ENCODE data around the gene RNF152.

The RNF152 gene

DNA sequence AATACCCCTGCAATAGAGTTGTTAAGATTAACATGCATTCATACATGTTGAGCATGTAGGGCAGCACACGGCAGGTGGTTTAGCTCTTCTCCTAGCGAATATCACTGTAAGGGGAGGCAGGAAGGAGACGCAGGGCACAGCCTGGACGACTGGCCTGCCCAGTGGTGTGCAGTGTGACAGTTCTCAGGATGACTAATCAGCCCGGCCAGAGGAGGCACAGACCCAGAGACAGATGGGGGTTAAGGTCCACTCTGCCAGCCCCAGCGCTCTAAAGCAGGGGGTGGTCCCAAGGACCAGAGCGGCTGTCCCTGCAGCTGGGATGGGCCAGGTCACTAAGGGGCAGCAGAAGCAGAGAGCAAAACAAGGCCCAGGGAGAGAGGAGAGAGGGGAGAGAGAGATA, 63.7 kb downstream of the RNF152 start:
- no peak for DNase-seq (ENCODE audit: low spot score)
- TF ChIP-seq, protein P1, sequence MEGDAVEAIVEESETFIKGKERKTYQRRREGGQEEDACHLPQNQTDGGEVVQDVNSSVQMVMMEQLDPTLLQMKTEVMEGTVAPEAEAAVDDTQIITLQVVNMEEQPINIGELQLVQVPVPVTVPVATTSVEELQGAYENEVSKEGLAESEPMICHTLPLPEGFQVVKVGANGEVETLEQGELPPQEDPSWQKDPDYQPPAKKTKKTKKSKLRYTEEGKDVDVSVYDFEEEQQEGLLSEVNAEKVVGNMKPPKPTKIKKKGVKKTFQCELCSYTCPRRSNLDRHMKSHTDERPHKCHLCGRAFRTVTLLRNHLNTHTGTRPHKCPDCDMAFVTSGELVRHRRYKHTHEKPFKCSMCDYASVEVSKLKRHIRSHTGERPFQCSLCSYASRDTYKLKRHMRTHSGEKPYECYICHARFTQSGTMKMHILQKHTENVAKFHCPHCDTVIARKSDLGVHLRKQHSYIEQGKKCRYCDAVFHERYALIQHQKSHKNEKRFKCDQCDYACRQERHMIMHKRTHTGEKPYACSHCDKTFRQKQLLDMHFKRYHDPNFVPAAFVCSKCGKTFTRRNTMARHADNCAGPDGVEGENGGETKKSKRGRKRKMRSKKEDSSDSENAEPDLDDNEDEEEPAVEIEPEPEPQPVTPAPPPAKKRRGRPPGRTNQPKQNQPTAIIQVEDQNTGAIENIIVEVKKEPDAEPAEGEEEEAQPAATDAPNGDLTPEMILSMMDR (IDR thresholded peaks at IDR 0.05; ENCODE audit: extremely low read depth, insufficient read depth, missing control alignments), result no peak
- in situ Hi-C loops (cut with MboI; ENCODE audit: low pct_unique_long_range_greater_than_20kb, low sequenced_read_pairs, unreplicated experiment), result no loop called here

DNA sequence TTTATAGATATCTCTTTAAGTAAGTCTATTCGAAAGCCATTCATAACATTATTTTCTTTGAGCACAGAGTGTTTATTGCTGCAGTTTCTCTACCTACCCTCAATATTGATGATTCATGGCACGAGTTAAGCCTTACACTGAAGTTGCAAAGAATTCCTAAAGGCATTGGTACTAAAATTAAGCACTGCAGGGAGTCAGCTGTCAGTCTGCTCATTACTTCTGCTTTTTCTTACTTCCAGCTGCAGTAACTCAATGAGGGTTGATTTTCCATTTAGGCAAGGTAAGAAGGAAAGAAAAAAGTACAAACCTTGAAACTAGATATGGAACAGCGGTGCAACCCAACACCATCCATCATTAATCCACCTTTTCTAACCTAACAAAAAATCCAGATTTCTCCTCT, 65.2 kb downstream of the RNF152 start:
- no peak for DNase-seq (ENCODE audit: low spot score)
- in situ Hi-C loops (cut with MboI; ENCODE audit: low pct_unique_long_range_greater_than_20kb, low sequenced_read_pairs, unreplicated experiment), result no loop called here
- TF ChIP-seq, protein P1 (IDR thresholded peaks at IDR 0.05; ENCODE audit: extremely low read depth, insufficient read depth, missing control alignments), result no peak

DNA sequence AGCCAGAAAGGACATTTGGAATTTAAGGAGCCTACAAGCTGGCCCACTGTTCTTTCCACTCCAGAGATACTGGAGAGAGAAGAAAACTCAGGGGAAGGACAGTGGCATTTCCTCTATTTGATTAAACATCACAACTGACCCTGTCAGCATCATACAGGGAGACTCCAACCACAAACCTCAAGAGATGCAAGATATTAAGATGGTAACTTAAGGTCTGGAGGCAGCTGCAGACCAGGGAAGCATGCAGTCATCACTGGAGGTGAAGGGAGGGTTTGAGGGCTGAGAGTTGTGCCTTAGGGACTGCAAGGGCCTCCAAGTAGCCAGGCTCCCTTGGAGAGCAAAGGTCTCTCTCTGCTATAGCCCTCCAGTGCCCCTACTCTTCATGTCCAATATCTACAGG, 67.4 kb downstream of the RNF152 start:
- no peak for DNase-seq (ENCODE audit: low spot score)
- TF ChIP-seq, protein P1 (IDR thresholded peaks at IDR 0.05; ENCODE audit: extremely low read depth, insufficient read depth, missing control alignments), result no peak
- in situ Hi-C loops (cut with MboI; ENCODE audit: low pct_unique_long_range_greater_than_20kb, low sequenced_read_pairs, unreplicated experiment), result no loop called here

DNA sequence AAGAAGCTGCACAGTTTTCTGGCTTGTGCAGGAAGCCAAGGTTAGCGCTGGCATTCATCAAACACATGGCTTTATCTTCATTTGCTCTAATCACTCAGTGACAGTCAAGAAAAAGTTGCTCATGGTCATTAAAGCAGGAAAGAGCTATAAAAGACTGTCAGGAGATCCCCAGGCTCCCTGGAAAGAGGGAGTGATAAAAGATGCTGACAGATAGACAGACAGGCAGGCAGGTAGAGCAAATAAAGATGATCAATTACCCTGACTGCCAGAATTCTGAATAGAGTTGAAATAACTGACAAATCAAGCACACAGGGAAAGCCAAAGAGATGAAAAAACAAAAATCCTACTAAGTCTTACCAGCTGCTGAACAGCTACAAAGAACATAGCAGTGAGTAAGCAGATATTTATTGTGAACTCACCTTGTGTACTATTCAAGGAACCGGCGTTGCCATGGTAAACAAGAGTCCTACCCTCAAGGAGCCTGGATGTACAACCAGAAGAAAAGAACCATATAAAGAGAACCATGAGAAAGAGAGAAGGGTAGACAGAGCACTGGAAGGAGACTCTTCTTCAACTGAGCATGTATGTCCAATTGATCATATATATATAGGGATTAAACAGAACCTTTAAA, 68.0 kb downstream of the RNF152 start:
- in situ Hi-C loops (cut with MboI; ENCODE audit: low pct_unique_long_range_greater_than_20kb, low sequenced_read_pairs, unreplicated experiment), result no loop called here
- TF ChIP-seq, protein P1 (IDR thresholded peaks at IDR 0.05; ENCODE audit: extremely low read depth, insufficient read depth, missing control alignments), result no peak
- no peak for DNase-seq (ENCODE audit: low spot score)

DNA sequence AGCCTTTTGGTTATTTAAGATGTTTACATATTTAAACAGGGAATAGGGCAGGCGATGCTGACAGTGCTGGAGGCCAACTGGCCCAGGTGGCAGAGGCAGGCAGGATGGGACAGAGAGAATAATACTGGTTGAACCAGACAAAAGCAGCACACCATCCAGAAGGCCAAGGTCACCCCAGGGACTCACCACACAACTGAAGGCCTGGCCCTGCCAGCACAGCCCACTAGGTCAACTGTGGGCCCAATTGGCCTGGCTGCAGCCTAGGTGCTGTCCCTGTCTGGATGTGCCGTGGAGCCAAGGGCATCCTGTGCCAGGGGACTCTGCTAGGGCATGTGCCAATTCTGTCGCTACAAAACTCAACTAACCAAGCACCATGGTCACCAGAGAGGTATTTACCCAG, 69.2 kb downstream of the RNF152 start:
- TF ChIP-seq, protein P1 (IDR thresholded peaks at IDR 0.05; ENCODE audit: extremely low read depth, insufficient read depth, missing control alignments), result no peak
- no peak for DNase-seq (ENCODE audit: low spot score)
- in situ Hi-C loops (cut with MboI; ENCODE audit: low pct_unique_long_range_greater_than_20kb, low sequenced_read_pairs, unreplicated experiment), result no loop called here

DNA sequence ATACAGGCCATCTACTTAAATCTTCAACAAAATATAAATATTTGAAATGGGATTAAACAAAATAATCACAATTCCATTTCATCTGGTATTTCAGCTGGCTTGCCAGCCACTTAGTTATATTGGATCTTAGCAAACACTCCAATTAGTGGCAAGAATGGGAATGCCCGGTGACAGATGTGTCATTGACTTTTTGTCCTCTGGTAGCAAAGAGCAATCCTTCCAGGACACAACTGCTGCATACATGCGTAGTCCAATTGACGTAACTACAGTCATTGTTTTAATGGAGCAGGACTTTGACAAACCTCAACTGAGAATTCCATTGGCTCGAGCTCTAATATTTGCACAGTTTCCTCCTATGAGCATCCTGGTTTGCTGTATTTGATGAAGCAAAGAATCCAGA, 69.9 kb downstream of the RNF152 start:
- TF ChIP-seq, protein P1 (IDR thresholded peaks at IDR 0.05; ENCODE audit: extremely low read depth, insufficient read depth, missing control alignments), result no peak
- DNase-seq (ENCODE audit: low spot score), result no peak
- in situ Hi-C loops (cut with MboI; ENCODE audit: low pct_unique_long_range_greater_than_20kb, low sequenced_read_pairs, unreplicated experiment), result no loop called here

All from GM13977 (cell line).